IMR-90 (cell line): ENCODE measurements around the gene KIF6. TPM values are rescaled to one million over a fixed set of nuclear protein-coding genes. Genes with fewer than 3 reads are reported as not detected.

Experiments
- ATAC-seq: fragments of 200-7000 bp; cut with Tn5 transposase; 2 replicates; pipeline ENCODE4 v1.9.1; 2020; ENCODE audit warnings: low read depth, mild to moderate bottlenecking, moderate library complexity
- BruUV-seq: library from RNA; stranded (reverse); fragments of 400-500 nt; replicated peaks from 2 replicates; lab custom pipeline; 2021; lab: Mats Ljungman, UMichigan
- CTCF ChIA-PET: fragments of 300-600 bp; formaldehyde crosslinking; extraction: SDS; loops from one replicate; lab custom pipeline; 2021; ENCODE audit warnings: antibody characterized with exemption; lab: Yijun Ruan, JAX
- POLR2A ChIA-PET: fragments of 300-600 bp; sonication (Branson Sonifier 250); formaldehyde crosslinking; loops from one replicate; lab custom pipeline; 2022; ENCODE audit warnings: antibody characterized with exemption; ENCODE audit not compliant: unreplicated experiment; lab: Charles Lee
- DNase-seq: peaks from one replicate; pipeline ENCODE4 v3.0.0; 2013
- H2AFZ ChIP-seq: replicated peaks from 2 replicates; pipeline ENCODE3; 2013; ENCODE audit warnings: low read length, mild to moderate bottlenecking; ENCODE audit not compliant: poor library complexity
- H2AK5ac ChIP-seq: 2 replicates; pipeline ENCODE4 v1.6.1; 2013; ENCODE audit warnings: low read depth, low read length, inconsistent platforms
- H2AK9ac ChIP-seq: replicated peaks from 2 replicates; pipeline ENCODE3; 2013; ENCODE audit warnings: mild to moderate bottlenecking, low read depth, low read length, moderate library complexity; ENCODE audit not compliant: poor library complexity
- H2BK120ac ChIP-seq: 2 replicates; pipeline ENCODE4 v1.6.1; 2013; ENCODE audit warnings: low read depth, low read length, inconsistent platforms
- H2BK15ac ChIP-seq: 3 replicates; pipeline ENCODE4 v1.6.1; 2013; ENCODE audit warnings: low read depth, low read length, inconsistent platforms
- H2BK20ac ChIP-seq: 2 replicates; pipeline ENCODE4 v1.6.1; 2013; ENCODE audit warnings: low read depth, mild to moderate bottlenecking, inconsistent platforms, low read length, moderate library complexity
- H2BK5ac ChIP-seq: 2 replicates; pipeline ENCODE4 v1.6.1; 2013; ENCODE audit warnings: mild to moderate bottlenecking, low read depth, low read length, inconsistent platforms; ENCODE audit not compliant: poor library complexity, severe bottlenecking
- H3K14ac ChIP-seq: replicated peaks from 2 replicates; pipeline ENCODE4 v1.6.1; 2013; ENCODE audit warnings: low read depth, low read length, inconsistent platforms
- H3K18ac ChIP-seq: 2 replicates; pipeline ENCODE4 v1.6.1; 2013; ENCODE audit warnings: low read depth, low read length, control low read depth
- H3K23ac ChIP-seq: 2 replicates; pipeline ENCODE4 v1.6.1; 2013; ENCODE audit warnings: low read depth, low read length, inconsistent platforms
- H3K27ac ChIP-seq: 2 replicates; pipeline ENCODE4 v1.5.1; 2013; ENCODE audit warnings: mild to moderate bottlenecking, control low read depth, low read length; ENCODE audit not compliant: insufficient read depth
- H3K27me3 ChIP-seq: 2 replicates; pipeline ENCODE4 v1.6.1; 2013; ENCODE audit warnings: low read length; ENCODE audit not compliant: control insufficient read depth, insufficient read depth
- H3K36me3 ChIP-seq: 2 replicates; pipeline ENCODE4 v1.6.1; 2013; ENCODE audit warnings: low read length, mixed read lengths; ENCODE audit not compliant: control insufficient read depth, insufficient read depth
- H3K4ac ChIP-seq: 2 replicates; pipeline ENCODE4 v1.6.1; 2013; ENCODE audit warnings: low read depth, low read length, inconsistent platforms
- H3K4me1 ChIP-seq: 2 replicates; pipeline ENCODE4 v1.6.1; 2013; ENCODE audit warnings: low read length, mixed read lengths; ENCODE audit not compliant: control insufficient read depth, insufficient read depth
- H3K4me2 ChIP-seq: 2 replicates; pipeline ENCODE4 v1.6.1; 2013; ENCODE audit warnings: low read depth, mild to moderate bottlenecking, control low read depth, low read length, moderate library complexity
- H3K4me3 ChIP-seq: 2 replicates; pipeline ENCODE4 v1.5.1; 2013; ENCODE audit warnings: low read depth, mild to moderate bottlenecking, control low read depth, low read length, moderate library complexity; ENCODE audit not compliant: insufficient read depth
- H3K56ac ChIP-seq: 2 replicates; pipeline ENCODE4 v1.6.1; 2013; ENCODE audit warnings: low read length, inconsistent platforms; ENCODE audit not compliant: insufficient read depth; ENCODE audit errors: extremely low read depth
- H3K79me1 ChIP-seq, 2 experiments: 2 replicates each; pipeline ENCODE4 v1.6.1; 2013; ENCODE audit warnings: low read length in 2 of 2, inconsistent platforms in 1 of 2, low read depth in 1 of 2
- H3K9ac ChIP-seq: 2 replicates; pipeline ENCODE4 v1.6.1; 2013; ENCODE audit warnings: low read depth, low read length, control low read depth
- H3K9me1 ChIP-seq: 2 replicates; pipeline ENCODE4 v1.6.1; 2013; ENCODE audit warnings: low read length, inconsistent platforms; ENCODE audit not compliant: insufficient read depth
- H3K9me3 ChIP-seq: 2 replicates; pipeline ENCODE4 v1.6.1; 2013; ENCODE audit warnings: low read length; ENCODE audit not compliant: control insufficient read depth, insufficient read depth
- H4K20me1 ChIP-seq: 2 replicates; pipeline ENCODE4 v1.6.1; 2013; ENCODE audit warnings: low read length, inconsistent platforms; ENCODE audit not compliant: insufficient read depth
- H4K5ac ChIP-seq: 2 replicates; pipeline ENCODE4 v1.6.1; 2013; ENCODE audit warnings: mild to moderate bottlenecking, low read depth, low read length, control low read depth
- H4K8ac ChIP-seq, 2 experiments: 2 replicates each; pipeline ENCODE4 v1.6.1; 2013; ENCODE audit warnings: low read depth in 2 of 2, low read length in 2 of 2, control low read depth in 1 of 2, inconsistent platforms in 1 of 2
- H4K91ac ChIP-seq: 2 replicates; pipeline ENCODE4 v1.6.1; 2013; ENCODE audit warnings: low read depth, low read length, inconsistent platforms; ENCODE audit not compliant: insufficient read depth
- BHLHE40 ChIP-seq: fragments of 150-350 bp; IDR thresholded peaks from 2 replicates; pipeline ENCODE4 v1.6.1; 2016; ENCODE audit warnings: mild to moderate bottlenecking, low read depth, low read length
- CEBPB ChIP-seq: IDR thresholded peaks from 2 replicates; pipeline ENCODE4 v1.6.1; 2012; ENCODE audit warnings: low read depth, low read length, improper control_type of control experiment
- CHD1 ChIP-seq: IDR thresholded peaks from 2 replicates; pipeline ENCODE4 v1.6.1; 2012; ENCODE audit warnings: low read depth, low read length, improper control_type of control experiment
- FOS ChIP-seq: fragments of 150-350 bp; IDR thresholded peaks from 2 replicates; pipeline ENCODE4 v1.6.1; 2016; ENCODE audit warnings: low read depth, low read length
- MAFK ChIP-seq: IDR thresholded peaks from 2 replicates; pipeline ENCODE4 v1.6.1; 2012; ENCODE audit warnings: low read depth, low read length, improper control_type of control experiment
- MAZ ChIP-seq: IDR thresholded peaks from 2 replicates; pipeline ENCODE4 v1.6.1; 2012; ENCODE audit warnings: low read depth, mild to moderate bottlenecking, low read length, improper control_type of control experiment, moderate library complexity, borderline replicate concordance
- MXI1 ChIP-seq: IDR thresholded peaks from 2 replicates; pipeline ENCODE4 v1.6.1; 2012; ENCODE audit warnings: low read depth, mild to moderate bottlenecking, low read length, moderate library complexity, borderline replicate concordance
- NFE2L2 ChIP-seq: fragments of 150-350 bp; IDR thresholded peaks from 2 replicates; pipeline ENCODE4 v1.6.1; 2016; ENCODE audit warnings: low read depth, mild to moderate bottlenecking, low read length
- POLR2A ChIP-seq: IDR thresholded peaks from 2 replicates; pipeline ENCODE4 v1.6.1; 2012; ENCODE audit warnings: mild to moderate bottlenecking, low read depth, low read length
- RAD21 ChIP-seq: IDR thresholded peaks from 2 replicates; pipeline ENCODE4 v1.6.1; 2012; ENCODE audit warnings: low read length, improper control_type of control experiment
- RCOR1 ChIP-seq: IDR thresholded peaks from 2 replicates; pipeline ENCODE4 v1.6.1; 2012; ENCODE audit warnings: mild to moderate bottlenecking, low read length, improper control_type of control experiment; ENCODE audit not compliant: insufficient replicate concordance
- RFX5 ChIP-seq: IDR thresholded peaks from 2 replicates; pipeline ENCODE4 v1.8.0; 2012; ENCODE audit warnings: low read depth, mild to moderate bottlenecking, low read length, moderate library complexity
- SMC3 ChIP-seq: fragments of 150-350 bp; IDR thresholded peaks from 2 replicates; pipeline ENCODE4 v1.6.1; 2016; ENCODE audit warnings: low read depth, mild to moderate bottlenecking, antibody characterized with exemption, low read length, moderate library complexity
- WGBS, 2 experiments: methylation state at CpG; one replicate each; pipeline versions ENCODE4 v1.1.5 to v1.1.7; 2013; ENCODE audit warnings: missing lambda C conversion rate in 2 of 2; ENCODE audit not compliant: insufficient read length in 1 of 2; ENCODE audit errors: extremely low coverage in 2 of 2; 5-methylcytosine and 5-hydroxymethylcytosine counted together
- dilution Hi-C: fragments of 300-500 bp; cut with HindIII; formaldehyde crosslinking; loops from one replicate; pipeline ENCODE4 v1.14.3; 2018; ENCODE audit warnings: low sequenced_read_pairs; ENCODE audit not compliant: unreplicated experiment
- in situ Hi-C: fragments of 300-500 bp; cut with MboI; formaldehyde crosslinking; loops from 3 replicates; pipeline ENCODE4 v1.14.3; 2019; ENCODE audit warnings: low sequenced_read_pairs, inconsistent platforms, mixed read lengths
- intact Hi-C: fragments of 100-400 bp; cut with micrococcal nuclease; formaldehyde crosslinking; loops from 2 replicates; pipeline ENCODE4 v1.10.0; 2022
- polyA plus RNA-seq, 3 experiments: library from polyadenylated mRNA; depleted of rRNA; stranded (reverse); fragments of >200 nt; gene quantifications; 2 replicates each; pipeline ENCODE4 v1.2.3, GENCODE V29; 2012; ENCODE audit warnings: low replicate concordance in 1 of 3
- total RNA-seq: library from RNA; depleted of rRNA; stranded (reverse); fragments of >200 nt; gene quantifications from 2 replicates; pipeline ENCODE4 v1.2.3, GENCODE V29; 2012
- TF ChIP-seq, protein P1 (sequence below): conservative IDR thresholded peaks from 2 replicates; pipeline ENCODE4 v1.5.1; 2012; ENCODE audit warnings: mild to moderate bottlenecking, low read depth, low read length, improper control_type of control experiment
- TF ChIP-seq, protein P2 (sequence below): fragments of 150-350 bp; IDR thresholded peaks from 2 replicates; pipeline ENCODE4 v1.6.1; 2017; ENCODE audit warnings: mild to moderate bottlenecking, antibody characterized with exemption, low read length, low read depth
- TF ChIP-seq, protein P3 (sequence below): fragments of 150-350 bp; IDR thresholded peaks from 2 replicates; pipeline ENCODE4 v1.6.1; 2016; ENCODE audit warnings: low read depth, mild to moderate bottlenecking, low read length, moderate library complexity, borderline replicate concordance

The KIF6 gene
- total and polyA plus RNA-seq, 2 of the 4 experiments (the other 2 are of a cell fraction) = under 0.01 to 0.10 TPM

DNA sequence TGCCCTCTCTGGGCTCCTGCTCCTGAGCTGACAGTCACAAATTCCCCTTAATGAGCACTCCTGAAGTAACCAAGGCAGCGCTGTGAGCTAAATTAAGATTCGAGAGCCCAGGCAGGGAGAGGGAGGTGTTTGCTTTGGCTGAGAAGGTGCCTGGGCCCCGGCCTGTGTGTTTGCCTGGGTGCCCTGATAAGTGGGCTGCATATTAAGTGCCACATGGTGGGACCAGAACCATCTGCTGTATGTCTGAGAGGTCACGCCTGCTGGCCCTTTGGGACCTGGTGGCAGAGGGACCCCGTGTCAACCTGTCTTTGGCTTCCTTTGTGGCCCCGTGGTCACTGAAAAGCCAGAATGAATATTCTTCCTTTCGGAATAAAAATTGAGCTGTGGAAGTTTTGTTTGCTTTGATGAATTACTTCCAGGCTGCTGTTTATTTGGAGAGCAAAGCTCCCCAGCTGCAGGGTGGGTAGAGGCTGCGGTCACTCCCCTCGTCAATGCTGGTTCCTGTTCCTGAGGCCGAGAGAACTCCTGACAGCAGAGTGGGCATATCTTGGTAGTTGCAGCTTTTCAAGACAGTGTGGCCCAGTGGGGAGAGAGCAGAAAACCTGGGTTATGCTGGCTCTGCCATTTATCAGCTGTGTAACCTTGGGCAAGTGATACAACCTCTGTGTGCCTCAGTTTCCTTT, 385.2 kb downstream of the KIF6 start:
- no peak overlapping the region for H3K23ac ChIP-seq
- no peaks in the 10 kb centered on the region for H3K9me3 ChIP-seq
- H2BK120ac ChIP-seq = no peak overlapping the region
- no peak overlapping the region for H2BK15ac ChIP-seq
- H2BK20ac ChIP-seq = no peak overlapping the region
- no peak overlapping the region for H3K18ac ChIP-seq
- in situ Hi-C loops (loop anchor here (10.0 kb wide), 1 partner anchor 975 kb away; no protein-coding TSS in a partner anchor), intact Hi-C loops (loop anchor here (10.0 kb wide), 2 partner anchors 1685 to 1725 kb away; no protein-coding TSS in a partner anchor), dilution Hi-C loops (no loop called here)
- no peak overlapping the region for H3K4ac ChIP-seq
- no peak overlapping the region for H3K4me2 ChIP-seq
- H2AFZ ChIP-seq = no peak overlapping the region
- H4K20me1 ChIP-seq = no peaks in the 10 kb centered on the region
- peaks cover 2% of the 10 kb centered on the region; the same call in 1 of the 2 replicates for H3K27me3 ChIP-seq
- ATAC-seq = no peak
- TF ChIP-seq, protein P1, sequence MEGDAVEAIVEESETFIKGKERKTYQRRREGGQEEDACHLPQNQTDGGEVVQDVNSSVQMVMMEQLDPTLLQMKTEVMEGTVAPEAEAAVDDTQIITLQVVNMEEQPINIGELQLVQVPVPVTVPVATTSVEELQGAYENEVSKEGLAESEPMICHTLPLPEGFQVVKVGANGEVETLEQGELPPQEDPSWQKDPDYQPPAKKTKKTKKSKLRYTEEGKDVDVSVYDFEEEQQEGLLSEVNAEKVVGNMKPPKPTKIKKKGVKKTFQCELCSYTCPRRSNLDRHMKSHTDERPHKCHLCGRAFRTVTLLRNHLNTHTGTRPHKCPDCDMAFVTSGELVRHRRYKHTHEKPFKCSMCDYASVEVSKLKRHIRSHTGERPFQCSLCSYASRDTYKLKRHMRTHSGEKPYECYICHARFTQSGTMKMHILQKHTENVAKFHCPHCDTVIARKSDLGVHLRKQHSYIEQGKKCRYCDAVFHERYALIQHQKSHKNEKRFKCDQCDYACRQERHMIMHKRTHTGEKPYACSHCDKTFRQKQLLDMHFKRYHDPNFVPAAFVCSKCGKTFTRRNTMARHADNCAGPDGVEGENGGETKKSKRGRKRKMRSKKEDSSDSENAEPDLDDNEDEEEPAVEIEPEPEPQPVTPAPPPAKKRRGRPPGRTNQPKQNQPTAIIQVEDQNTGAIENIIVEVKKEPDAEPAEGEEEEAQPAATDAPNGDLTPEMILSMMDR = no peak
- no peak for TF ChIP-seq CEBPB
- TF ChIP-seq NFE2L2 = no peak
- TF ChIP-seq, protein P2, sequence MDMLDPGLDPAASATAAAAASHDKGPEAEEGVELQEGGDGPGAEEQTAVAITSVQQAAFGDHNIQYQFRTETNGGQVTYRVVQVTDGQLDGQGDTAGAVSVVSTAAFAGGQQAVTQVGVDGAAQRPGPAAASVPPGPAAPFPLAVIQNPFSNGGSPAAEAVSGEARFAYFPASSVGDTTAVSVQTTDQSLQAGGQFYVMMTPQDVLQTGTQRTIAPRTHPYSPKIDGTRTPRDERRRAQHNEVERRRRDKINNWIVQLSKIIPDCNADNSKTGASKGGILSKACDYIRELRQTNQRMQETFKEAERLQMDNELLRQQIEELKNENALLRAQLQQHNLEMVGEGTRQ = no peak
- no peak for TF ChIP-seq SMC3
- TF ChIP-seq, protein P3, sequence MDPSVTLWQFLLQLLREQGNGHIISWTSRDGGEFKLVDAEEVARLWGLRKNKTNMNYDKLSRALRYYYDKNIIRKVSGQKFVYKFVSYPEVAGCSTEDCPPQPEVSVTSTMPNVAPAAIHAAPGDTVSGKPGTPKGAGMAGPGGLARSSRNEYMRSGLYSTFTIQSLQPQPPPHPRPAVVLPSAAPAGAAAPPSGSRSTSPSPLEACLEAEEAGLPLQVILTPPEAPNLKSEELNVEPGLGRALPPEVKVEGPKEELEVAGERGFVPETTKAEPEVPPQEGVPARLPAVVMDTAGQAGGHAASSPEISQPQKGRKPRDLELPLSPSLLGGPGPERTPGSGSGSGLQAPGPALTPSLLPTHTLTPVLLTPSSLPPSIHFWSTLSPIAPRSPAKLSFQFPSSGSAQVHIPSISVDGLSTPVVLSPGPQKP = no peak
- TF ChIP-seq MAZ = no peak
- no peak for TF ChIP-seq POLR2A
- no peak for TF ChIP-seq BHLHE40
- no peak for TF ChIP-seq CHD1
- no peak for TF ChIP-seq RCOR1
- TF ChIP-seq RFX5 = no peak
- TF ChIP-seq FOS = no peak
- TF ChIP-seq MXI1 = no peak
- TF ChIP-seq MAFK = no peak
- TF ChIP-seq RAD21 = no peak
- no TSS peak for BruUV-seq
- H3K9ac ChIP-seq = no peak overlapping the region
- H3K14ac ChIP-seq = no peak overlapping the region
- H3K27ac ChIP-seq = no peak overlapping the region
- no peaks in the 10 kb centered on the region for H3K36me3 ChIP-seq
- H3K56ac ChIP-seq = no peak overlapping the region
- 19% methylated on average over 5 of the region's 10 CpGs; no CpG with 5 or more reads in 1 of the 2 experiments for WGBS, 2 experiments
- no peak overlapping the region for H4K5ac ChIP-seq
- no peak overlapping the region for H2AK9ac ChIP-seq
- H3K4me3 ChIP-seq = no peak overlapping the region
- DNase-seq = no peak
- CTCF ChIA-PET = no interaction called here
- POLR2A ChIA-PET = no interaction called here
- H3K79me1 ChIP-seq = no peaks in the 10 kb centered on the region
- H4K91ac ChIP-seq = no peak overlapping the region
- no peaks in the 10 kb centered on the region for H3K4me1 ChIP-seq
- no peak overlapping the region for H2BK5ac ChIP-seq
- no peak overlapping the region for H4K8ac ChIP-seq
- H2AK5ac ChIP-seq = no peak overlapping the region
- H3K9me1 ChIP-seq = no peaks in the 10 kb centered on the region
